Activated naive CD8-positive, alpha-beta T cell treated with anti-CD3 and anti-CD28 coated beads, Interleukin-2, amount 10 ng/mL, durations not matched to agents 7 days and 5 days (primary cell): ENCODE data around the gene AKAP9. TPM values are rescaled to one million over a fixed set of nuclear protein-coding genes. Genes with fewer than 3 reads are reported as not detected.
"Not testable (repeated sequence)": the region's sequence is repeated elsewhere in the genome, so short reads cannot be mapped to it uniquely, and the experiment has no call there.

ENCODE experiments used
- ATAC-seq: fragments of 150-1000 bp; cut with Tn5 transposase; one replicate; pipeline ENCODE4 v1.10.0; 2021; ENCODE audit warnings: low read depth, moderate library complexity
- POLR2A ChIA-PET: fragments of 350-600 bp; sonication (Branson Sonifier 250); formaldehyde crosslinking; loops from one replicate; lab custom pipeline; 2021; ENCODE audit warnings: antibody characterized with exemption; lab: Charles Lee
- DNase-seq: peaks from one replicate; pipeline ENCODE4 v3.0.0; 2021
- H3K27ac Mint-ChIP-seq: one replicate; pipeline ENCODE4 v1.8.0; 2022; ENCODE audit warnings: mild to moderate bottlenecking, mixed read lengths
- H3K27me3 Mint-ChIP-seq: one replicate; pipeline ENCODE4 v1.8.0; 2022; ENCODE audit warnings: mild to moderate bottlenecking, moderate library complexity, mixed read lengths
- H3K36me3 Mint-ChIP-seq: one replicate; pipeline ENCODE4 v1.8.0; 2021; ENCODE audit warnings: mild to moderate bottlenecking, mixed read lengths
- H3K4me1 Mint-ChIP-seq: one replicate; pipeline ENCODE4 v1.8.0; 2021; ENCODE audit warnings: mixed read lengths
- H3K4me3 Mint-ChIP-seq: one replicate; pipeline ENCODE4 v1.8.0; 2022; ENCODE audit warnings: mild to moderate bottlenecking, moderate library complexity, mixed read lengths
- H3K9me3 Mint-ChIP-seq: one replicate; pipeline ENCODE4 v1.8.0; 2021; ENCODE audit warnings: mixed read lengths
- total RNA-seq, 2 experiments: library from RNA; stranded (reverse); gene quantifications; one replicate each; pipeline ENCODE4 v1.2.3, GENCODE V29; 2021

Gene AKAP9
- total RNA-seq, 2 experiments from 2014 or later = 49.0 to 50.9 TPM

GRCh38 chr7:92141161-92141560 lies 200.5 kb downstream of the AKAP9 start:
- Mint-ChIP-seq H3K27ac (no peak overlapping the region), H3K4me3 (no peak overlapping the region), H3K27me3 (peaks cover 2% of the 10 kb centered on the region), H3K36me3 (peaks cover 7% of the 10 kb centered on the region), H3K9me3 (peaks cover 6% of the 10 kb centered on the region), H3K4me1 (no peaks in the 10 kb centered on the region)
- no peak for ATAC-seq
- POLR2A ChIA-PET = no interaction called here
- no peak for DNase-seq

GRCh38 chr7:92142791-92143190 lies 202.1 kb downstream of the AKAP9 start:
- H3K27ac Mint-ChIP-seq, DNase-seq, H3K9me3 Mint-ChIP-seq, POLR2A ChIA-PET, H3K4me3 Mint-ChIP-seq, ATAC-seq, H3K36me3 Mint-ChIP-seq, H3K27me3 Mint-ChIP-seq, H3K4me1 Mint-ChIP-seq: not testable (repeated sequence)

- DNase-seq, H3K4me3 Mint-ChIP-seq, H3K27ac Mint-ChIP-seq, H3K4me1 Mint-ChIP-seq, H3K9me3 Mint-ChIP-seq, H3K27me3 Mint-ChIP-seq, ATAC-seq, POLR2A ChIA-PET, H3K36me3 Mint-ChIP-seq: not testable (repeated sequence)
Observed at GRCh38 chr7:92143192-92143880, 202.7 kb downstream of the AKAP9 start.

GRCh38 chr7:92149736-92150239 lies 209.1 kb downstream of the AKAP9 start:
- DNase-seq = no peak
- H3K4me1 Mint-ChIP-seq = no peaks in the 10 kb centered on the region
- no peak overlapping the region for H3K4me3 Mint-ChIP-seq
- POLR2A ChIA-PET = no interaction called here
- no peaks in the 10 kb centered on the region for H3K36me3 Mint-ChIP-seq
- no peak overlapping the region for H3K27ac Mint-ChIP-seq
- H3K9me3 Mint-ChIP-seq = no peaks in the 10 kb centered on the region
- ATAC-seq = no peak
- H3K27me3 Mint-ChIP-seq = peaks cover 5% of the 10 kb centered on the region

- ATAC-seq (no peak), DNase-seq (no peak)
- Mint-ChIP-seq H3K36me3 (no peaks in the 10 kb centered on the region), H3K27me3 (peaks cover 7% of the 10 kb centered on the region), H3K27ac (no peak overlapping the region), H3K4me3 (no peak overlapping the region), H3K9me3 (no peaks in the 10 kb centered on the region), H3K4me1 (no peaks in the 10 kb centered on the region)
- POLR2A ChIA-PET = no interaction called here
Observed at GRCh38 chr7:92150450-92151017, 209.9 kb downstream of the AKAP9 start.

GRCh38 chr7:92155108-92155739 lies 214.6 kb downstream of the AKAP9 start:
- no peak overlapping the region for H3K27ac Mint-ChIP-seq
- H3K4me1 Mint-ChIP-seq = peaks cover 8% of the 10 kb centered on the region

GRCh38 chr7:92156990-92157389 lies 216.3 kb downstream of the AKAP9 start:
- Mint-ChIP-seq H3K36me3 (peaks cover 2% of the 10 kb centered on the region), H3K9me3 (no peaks in the 10 kb centered on the region), H3K27me3 (peaks cover 25% of the 10 kb centered on the region), H3K27ac (no peak overlapping the region), H3K4me3 (no peak overlapping the region), H3K4me1 (peaks cover 8% of the 10 kb centered on the region)
- ATAC-seq = no peak
- POLR2A ChIA-PET = no interaction called here
- no peak for DNase-seq

More at GRCh38 chr7:92155108-92155739, 214.6 kb downstream of the AKAP9 start:
- Mint-ChIP-seq H3K9me3 (no peaks in the 10 kb centered on the region), H3K4me3 (no peak overlapping the region), H3K36me3 (peaks cover 2% of the 10 kb centered on the region), H3K27me3 (peaks cover 16% of the 10 kb centered on the region)
- no peak for DNase-seq
- ATAC-seq = no peak
- POLR2A ChIA-PET = no interaction called here

GRCh38 chr7:92158660-92159575 lies 218.3 kb downstream of the AKAP9 start:
- H3K4me3 Mint-ChIP-seq = no peak overlapping the region
- POLR2A ChIA-PET = no interaction called here

More at GRCh38 chr7:92158660-92159575, 218.3 kb downstream of the AKAP9 start:
- Mint-ChIP-seq H3K36me3 (peaks cover 2% of the 10 kb centered on the region), H3K27ac (no peak overlapping the region), H3K27me3 (peaks cover 33% of the 10 kb centered on the region), H3K9me3 (no peaks in the 10 kb centered on the region), H3K4me1 (peaks cover 8% of the 10 kb centered on the region)
- ATAC-seq = no peak
- DNase-seq = no peak

Other genes with a start within 250 kb of the AKAP9 start
- 10 to 100 TPM; 20.9 to 24.4 TPM for gene MTERF1, start 60.2 kb upstream of the AKAP9 start, total RNA-seq
- 10 to 100 TPM; 26.8 to 29.1 TPM for gene CYP51A1, start 193.6 kb downstream of the AKAP9 start, total RNA-seq
- gene LRRD1, start 238.3 kb downstream of the AKAP9 start, total RNA-seq = not detected